K562 treated with DMSO at 1 percent for 24 hours (cell line): ENCODE results near the gene SERPINI1. TPM values are rescaled to one million over a fixed set of nuclear protein-coding genes. Genes with fewer than 3 reads are reported as not detected.

Experiments
- total RNA-seq: library from RNA; unstranded; fragments of 300-600 nt; gene quantifications from 2 replicates; pipeline ENCODE4 v1.2.3, GENCODE V29; 2022; ENCODE audit warnings: low read depth; ENCODE audit not compliant: insufficient read depth

The SERPINI1 gene, protein sequence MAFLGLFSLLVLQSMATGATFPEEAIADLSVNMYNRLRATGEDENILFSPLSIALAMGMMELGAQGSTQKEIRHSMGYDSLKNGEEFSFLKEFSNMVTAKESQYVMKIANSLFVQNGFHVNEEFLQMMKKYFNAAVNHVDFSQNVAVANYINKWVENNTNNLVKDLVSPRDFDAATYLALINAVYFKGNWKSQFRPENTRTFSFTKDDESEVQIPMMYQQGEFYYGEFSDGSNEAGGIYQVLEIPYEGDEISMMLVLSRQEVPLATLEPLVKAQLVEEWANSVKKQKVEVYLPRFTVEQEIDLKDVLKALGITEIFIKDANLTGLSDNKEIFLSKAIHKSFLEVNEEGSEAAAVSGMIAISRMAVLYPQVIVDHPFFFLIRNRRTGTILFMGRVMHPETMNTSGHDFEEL
- 6.8 and 13.3 TPM in 2 replicates for total RNA-seq

DNA sequence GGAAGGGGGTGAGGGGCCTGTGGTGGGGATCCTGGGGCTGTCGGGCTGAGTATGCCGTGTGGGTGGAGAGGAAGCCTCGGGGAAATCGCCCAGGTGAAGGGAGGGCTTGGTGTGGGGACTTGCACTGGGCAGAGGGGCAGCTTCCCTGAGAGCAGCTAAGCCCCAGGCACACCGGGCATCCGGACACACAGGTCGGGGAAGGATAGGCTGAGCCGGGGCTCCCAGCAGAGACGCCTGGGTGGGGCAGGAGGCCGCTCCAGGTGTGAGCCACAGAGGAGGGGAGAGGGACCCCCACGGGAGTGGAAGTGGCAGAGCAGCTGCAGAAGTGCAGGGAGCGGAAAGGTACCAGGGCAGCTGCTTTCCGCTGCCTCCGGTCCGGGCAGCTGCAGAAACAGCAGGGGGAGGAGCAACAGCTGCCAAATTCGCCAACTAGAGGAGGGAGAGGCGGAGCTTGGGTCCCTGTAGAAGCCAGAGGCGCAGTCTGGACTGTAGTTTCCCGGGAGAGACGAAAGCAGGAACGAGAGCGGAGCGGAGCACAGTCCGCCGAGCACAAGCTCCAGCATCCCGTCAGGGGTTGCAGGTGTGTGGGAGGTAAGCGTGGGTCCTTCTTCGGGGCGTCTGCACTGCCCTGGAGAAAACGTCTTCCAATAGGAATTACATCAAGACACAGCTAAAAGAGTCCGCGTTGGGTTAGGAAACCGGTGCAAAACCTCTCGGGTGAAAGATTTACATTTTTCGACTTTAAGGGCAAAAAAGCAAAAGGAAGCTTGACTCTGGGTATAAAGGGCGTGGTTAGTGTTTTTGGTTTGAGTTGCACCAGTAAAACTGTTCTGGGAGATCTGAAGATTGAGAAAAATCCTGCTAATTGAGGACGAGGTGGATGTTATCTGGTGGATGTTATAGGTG, at the start of gene SERPINI1:
Gene SERPINI1 (plus strand): TSS at position 489 of the 906 bp plus-strand sequence. CDS start 53,408 bp downstream, outside the sequence.

DNA sequence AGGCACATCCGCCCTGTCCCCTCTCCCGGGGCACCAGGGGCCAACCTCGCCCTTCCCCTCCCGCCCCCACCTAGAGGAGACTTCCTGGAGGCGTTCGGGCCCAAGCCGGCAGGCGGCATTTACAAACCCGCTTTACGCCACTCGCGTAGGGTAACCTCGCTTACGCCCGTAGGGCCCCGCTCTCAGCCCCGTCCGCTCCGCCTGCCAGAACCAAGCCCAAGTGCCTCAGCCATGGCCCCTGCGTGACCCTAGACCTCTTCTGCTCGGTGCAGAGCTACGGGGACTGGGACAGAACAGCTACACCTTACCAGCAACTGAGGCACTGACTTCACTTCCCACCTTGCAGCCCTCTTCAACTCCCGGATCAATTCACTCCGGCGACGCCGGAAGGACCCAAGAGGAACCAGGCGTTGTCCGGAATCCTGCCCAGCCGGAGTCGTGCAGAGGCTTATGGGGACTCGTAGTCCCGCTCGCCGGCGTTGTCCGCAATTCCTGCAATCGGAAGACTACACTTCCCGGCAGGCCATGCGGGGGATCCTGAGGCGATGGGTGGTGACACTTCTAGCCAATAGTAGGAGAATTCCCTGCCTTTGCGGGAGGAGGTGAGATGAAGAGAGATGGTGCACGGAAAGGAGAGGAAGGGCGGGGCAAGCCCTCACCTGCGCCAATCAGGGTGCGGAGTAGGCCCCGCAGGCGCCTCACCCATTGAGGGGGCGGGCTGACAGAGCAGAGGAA, 856 bp upstream of the SERPINI1 start, which contains the start of gene PDCD10:
Gene PDCD10 (minus strand): TSS at position 395 of the 735 bp plus-strand sequence. CDS start 14,735 bp downstream, outside the sequence.

Other genes starting within 250 kb of the SERPINI1 start
- gene WDR49, start 81.8 kb upstream of the SERPINI1 start, total RNA-seq = not detected in 2 replicates
- 43.3 and 54.6 TPM in 2 replicates for gene PDCD10, start 829 bp upstream of the SERPINI1 start, total RNA-seq